NCI-H2171 (cell line): ENCODE data around the gene TRIP10.
"Not testable (repeated sequence)": the region's sequence is repeated elsewhere in the genome, so short reads cannot be mapped to it uniquely, and the experiment has no call there.

Experiments
- DNase-seq: peaks from one replicate; lab custom pipeline; 2025; lab: John Stamatoyannopoulos, UW

TRIP10 gene

GRCh38 chr19:6768236-6768785 is 28.8 kb downstream of the TRIP10 start:
- DNase-seq, result no peak

DNA sequence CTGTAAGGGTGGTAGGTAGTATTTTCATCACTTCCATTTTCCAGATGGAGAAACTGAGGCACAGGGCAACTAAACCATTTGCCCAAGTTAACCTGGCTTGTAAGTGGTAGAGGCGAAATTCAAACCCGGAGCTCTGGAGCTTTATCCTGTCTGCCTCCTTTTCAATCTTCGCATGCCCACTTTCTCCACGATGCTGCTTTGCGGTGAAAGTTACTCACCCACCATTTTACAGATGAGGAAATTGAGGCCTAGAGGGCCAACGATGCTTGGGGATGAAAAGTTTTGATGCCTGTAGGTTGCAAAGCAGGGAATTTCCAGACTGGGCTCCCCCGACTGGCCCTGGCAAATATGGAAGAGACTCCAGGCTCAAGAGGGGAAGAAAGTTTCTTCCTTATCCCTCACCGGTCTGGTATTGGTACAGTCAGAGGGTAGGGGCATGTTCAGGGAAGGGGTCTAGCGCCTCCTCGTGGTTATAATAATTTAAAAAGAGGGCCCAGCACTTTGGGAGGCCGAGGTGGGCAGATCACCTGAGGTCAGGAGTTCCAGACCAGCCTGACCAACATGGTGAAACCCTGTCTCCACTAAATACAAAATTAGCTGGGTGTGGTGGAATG is 29.6 kb downstream of the TRIP10 start:
- no peak for DNase-seq

DNA sequence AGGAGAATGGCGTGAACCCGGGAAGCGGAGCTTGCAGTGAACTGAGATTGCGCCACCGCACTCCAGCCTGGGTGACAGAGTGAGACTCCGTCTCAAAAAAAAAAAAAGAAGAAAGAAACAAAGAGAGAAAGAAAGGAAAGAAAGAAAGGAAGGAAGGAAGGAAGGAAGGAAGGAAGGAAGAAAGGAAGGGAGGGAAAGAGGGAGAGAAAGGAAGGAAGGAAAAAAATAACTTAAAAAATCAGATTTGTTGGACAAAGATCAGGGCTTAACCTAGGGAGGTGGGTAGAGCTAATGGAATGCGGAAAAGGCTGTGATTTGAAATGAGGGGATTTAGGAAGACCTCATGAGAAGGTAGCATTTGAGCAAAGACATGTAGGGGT is 32.2 kb downstream of the TRIP10 start:
- not testable (repeated sequence) for DNase-seq

GRCh38 chr19:6772028-6772865 is 32.8 kb downstream of the TRIP10 start, which contains the start of gene VAV1:
VAV1 (plus strand) TSS chr19:6772708; CDS start chr19:6772808, 100 bp downstream.
- no peak for DNase-seq

- DNase-seq, result no peak
Observed at GRCh38 chr19:6772866-6773322, 33.4 kb downstream of the TRIP10 start.

GRCh38 chr19:6773323-6773931 is 33.9 kb downstream of the TRIP10 start:
- DNase-seq, result no peak

DNA sequence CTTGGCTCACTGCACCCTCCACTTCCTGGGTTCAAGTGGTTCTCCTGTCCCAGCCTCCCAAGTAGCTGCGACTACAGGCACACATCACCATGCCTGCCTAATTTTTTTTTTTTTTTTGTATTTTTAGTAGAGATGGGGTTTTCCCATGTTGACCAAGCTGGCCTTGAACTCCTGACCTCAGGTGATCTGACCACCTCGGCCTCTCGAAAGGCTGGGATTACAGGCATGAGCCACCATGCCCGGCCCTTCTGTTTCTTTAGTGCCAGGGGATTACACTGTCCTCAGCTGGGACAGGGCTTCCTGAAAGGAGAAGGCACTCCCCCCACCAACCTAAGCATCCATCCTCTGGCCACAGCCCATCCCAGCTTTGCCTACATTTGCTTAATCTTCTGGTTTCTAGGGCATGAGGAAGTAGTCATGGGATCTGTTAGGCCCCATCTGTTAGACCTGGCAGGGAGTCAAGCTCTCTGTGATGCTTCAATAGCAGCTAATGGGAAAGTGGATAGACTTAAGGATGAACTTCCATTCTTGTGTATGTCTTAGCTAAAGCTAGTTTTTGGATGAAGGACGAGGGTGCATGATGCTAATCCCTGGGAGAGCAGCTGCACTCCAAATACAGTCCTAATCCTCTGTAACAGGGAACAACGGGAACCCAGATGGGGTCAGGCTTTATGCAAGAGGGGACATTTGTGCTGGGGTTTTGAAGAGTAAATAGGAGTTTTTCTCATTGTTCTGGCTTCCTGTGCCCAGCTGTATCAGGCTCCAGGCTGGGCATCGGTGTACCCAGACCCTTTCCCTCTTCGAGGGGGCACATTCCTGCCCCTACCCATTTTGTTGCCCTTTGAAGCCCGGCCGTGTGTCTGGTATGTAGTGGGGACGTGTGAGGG is 35.6 kb downstream of the TRIP10 start:
- no peak for DNase-seq

GRCh38 chr19:6776045-6776444 is 36.6 kb downstream of the TRIP10 start:
- DNase-seq, result not testable (repeated sequence)

DNA sequence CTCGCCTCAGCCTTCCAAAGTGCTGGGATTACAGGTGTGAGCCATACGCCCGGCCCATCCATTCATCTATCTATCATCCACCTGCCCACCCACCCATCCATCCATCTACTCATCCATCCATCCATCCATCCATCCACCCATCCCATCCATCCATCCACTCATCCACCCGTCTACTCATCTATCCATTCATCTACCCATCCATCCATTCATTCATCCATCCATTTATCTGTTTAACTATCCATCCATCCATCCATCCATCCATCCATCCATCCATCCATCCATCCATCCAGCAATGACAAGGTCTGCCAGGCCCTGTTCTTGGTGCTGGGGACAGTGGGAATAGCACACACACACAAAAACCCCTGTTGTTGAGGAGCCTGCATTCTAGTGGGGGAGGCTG is 37.5 kb downstream of the TRIP10 start:
- DNase-seq, result no peak

DNA sequence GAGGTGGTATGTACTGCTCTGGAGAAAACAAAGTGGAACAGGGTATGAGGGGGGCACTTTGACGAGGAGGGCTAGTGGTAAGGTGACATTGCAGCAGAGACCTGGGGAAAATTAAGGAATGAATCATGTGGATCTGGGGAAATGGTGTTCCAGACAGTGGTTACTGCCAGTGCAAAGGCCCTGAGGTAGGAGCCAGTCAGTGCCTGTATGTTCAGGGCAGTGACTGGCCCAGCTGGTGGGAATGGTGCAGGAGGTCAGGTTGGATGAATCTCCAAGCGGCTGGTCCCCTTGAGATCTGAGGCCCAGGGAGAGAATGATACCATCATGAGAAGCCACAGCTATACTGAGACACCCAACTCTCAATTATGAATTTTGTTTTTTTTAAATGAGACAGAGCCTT is 38.0 kb downstream of the TRIP10 start:
- no peak for DNase-seq

DNA sequence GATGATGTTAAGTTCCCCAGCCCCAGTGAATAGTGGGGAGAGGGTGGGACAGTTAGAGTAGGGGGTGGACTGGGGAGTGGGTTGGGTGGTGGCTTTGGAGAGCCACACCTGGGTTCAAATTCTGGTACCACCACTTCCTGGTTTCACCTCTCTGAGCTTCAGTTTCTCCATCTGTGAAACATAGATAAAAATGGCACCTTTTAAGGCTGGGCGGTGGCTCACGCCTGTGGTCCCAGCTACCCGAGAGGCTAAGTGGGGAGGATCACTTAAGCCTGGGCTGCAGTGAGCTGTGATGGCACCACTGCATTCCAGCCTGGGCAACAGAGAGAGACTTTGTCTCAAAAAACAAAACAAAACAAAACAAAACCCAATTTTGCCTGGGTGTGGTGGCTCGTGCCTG is 38.9 kb downstream of the TRIP10 start:
- DNase-seq, result no peak

DNA sequence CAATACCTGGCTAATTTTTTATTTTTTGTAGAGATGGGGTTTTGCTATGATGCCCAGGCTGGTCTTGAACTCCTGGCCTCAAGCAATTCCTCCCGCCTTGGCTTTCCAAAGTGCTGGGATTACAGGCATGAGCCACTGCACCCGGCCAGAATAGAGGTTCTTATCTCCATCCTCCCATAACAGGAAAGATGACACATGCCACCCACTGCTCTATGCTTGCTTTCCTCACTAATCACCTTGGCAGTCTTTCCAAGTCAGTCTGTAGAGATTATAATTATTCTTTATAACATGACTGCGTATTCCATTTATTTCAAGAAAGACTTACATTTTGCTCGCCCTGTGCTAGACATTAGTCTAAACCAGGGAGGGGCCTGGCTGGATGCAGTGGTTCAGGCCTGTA is 39.7 kb downstream of the TRIP10 start:
- DNase-seq, result no peak

DNA sequence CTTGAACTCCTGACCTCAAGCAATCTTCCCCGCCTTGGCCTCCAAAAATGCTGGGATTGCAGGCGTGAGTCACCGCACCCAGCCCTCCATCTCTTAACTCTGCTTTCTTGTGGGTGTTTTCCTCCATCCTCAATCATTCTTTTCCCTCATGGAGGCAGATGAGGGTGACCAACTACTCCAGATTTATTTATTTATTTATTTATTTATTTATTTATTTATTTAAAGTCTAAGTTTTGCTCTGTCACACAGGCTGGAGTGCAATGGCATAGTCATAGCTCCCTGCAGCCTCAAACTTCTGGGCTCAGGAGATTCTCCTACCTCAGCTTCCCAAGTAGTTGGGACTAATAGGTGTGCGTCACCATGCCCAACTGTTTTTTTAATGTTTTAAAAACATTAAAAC is 47.9 kb downstream of the TRIP10 start:
- no peak for DNase-seq

GRCh38 chr19:6788896-6789295 is 49.4 kb downstream of the TRIP10 start:
- no peak for DNase-seq

- DNase-seq, result no peak
Observed at GRCh38 chr19:6790194-6791128, 51.0 kb downstream of the TRIP10 start.

DNA sequence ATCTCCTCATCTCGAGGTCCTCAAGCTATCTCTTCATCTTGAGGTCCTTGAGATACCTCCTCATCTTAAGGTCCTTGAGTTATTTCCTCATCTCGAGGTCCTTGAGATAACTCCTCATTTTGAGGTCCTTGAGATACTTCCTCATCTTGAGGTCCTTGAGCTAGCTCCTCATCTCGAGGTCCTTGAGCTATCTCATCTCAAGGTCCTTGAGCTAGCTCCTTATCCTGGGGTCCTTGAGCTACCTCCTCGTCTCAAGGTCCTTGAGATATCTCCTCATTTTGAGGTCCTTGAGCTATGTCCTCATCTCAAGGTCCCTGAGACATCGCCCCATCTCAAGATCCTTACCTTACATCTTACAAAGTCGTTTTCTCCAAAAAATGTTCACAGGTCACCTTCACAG is 51.8 kb downstream of the TRIP10 start:
- DNase-seq, result no peak

GRCh38 chr19:6793411-6793810 is 53.9 kb downstream of the TRIP10 start:
- no peak for DNase-seq

GRCh38 chr19:6793973-6794372 is 54.5 kb downstream of the TRIP10 start:
- DNase-seq, result no peak

- DNase-seq, result no peak
Observed at GRCh38 chr19:6794686-6795431, 55.4 kb downstream of the TRIP10 start.

DNA sequence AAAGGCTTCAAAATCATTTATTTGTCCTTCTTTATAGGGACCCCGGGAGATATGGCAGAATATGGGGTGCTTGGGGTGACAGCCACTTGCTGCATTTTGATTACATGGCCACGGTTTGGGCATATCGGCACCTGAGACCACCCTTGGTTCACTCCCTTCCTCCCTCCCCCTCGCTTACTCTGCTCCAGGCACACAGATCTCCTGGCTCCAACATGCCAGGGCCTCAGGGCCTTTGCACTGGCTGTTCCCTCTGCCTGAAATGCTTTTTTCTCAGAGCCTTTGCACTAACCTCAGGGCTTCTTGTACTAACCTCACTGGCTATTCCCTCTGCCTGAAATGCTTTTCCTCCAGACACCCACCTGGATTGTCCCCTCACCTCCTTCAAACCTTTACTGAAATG is 56.8 kb downstream of the TRIP10 start:
- no peak for DNase-seq
